Measurements from ENCODE around the gene PAK1IP1. TPM values are rescaled to one million over a fixed set of nuclear protein-coding genes. Genes with fewer than 3 reads are reported as not detected.
"Not testable (repeated sequence)": the region's sequence is repeated elsewhere in the genome, so short reads cannot be mapped to it uniquely, and the experiment has no call there.

Gene PAK1IP1
- total RNA-seq, 1 donor from 2014 or later, result 39.1 TPM

DNA sequence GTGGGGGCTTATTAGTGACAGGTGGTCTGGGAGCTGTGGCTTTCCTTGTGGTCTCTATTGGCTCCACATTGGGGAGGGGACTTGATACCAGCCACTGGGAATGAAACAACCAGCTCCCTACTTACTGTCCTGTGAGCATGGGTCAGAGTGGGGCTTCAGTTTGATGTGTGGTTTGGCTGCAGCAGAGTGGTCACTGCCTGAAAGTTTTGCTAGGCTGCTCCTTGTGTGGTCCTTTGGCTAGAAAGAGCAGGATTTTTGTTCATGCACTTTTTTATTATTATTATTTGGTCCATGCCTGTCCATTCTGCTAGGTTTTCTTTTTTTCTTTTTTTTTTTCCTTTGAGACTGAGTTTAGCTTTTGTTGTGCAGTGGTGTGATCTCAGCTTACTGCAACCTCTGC lies 45.3 kb downstream of the PAK1IP1 start:
- no peaks in the 10 kb centered on the region for H3K27me3 Mint-ChIP-seq
- H3K9me3 Mint-ChIP-seq, result no peaks in the 10 kb centered on the region
- peaks cover under 1% of the 10 kb centered on the region for H3K4me1 Mint-ChIP-seq
- peaks cover 2% of the 10 kb centered on the region for H3K36me3 Mint-ChIP-seq (ENCODE audit: low read depth)
- DNase-seq, result no peak
- H3K27ac Mint-ChIP-seq, result no peak overlapping the region
- no peak overlapping the region for H3K4me3 Mint-ChIP-seq
- intact Hi-C loops (cut with micrococcal nuclease), result loop anchor here (10.0 kb wide), 1 partner anchor 495 kb away; the partner anchor contains the start of gene NEDD9

DNA sequence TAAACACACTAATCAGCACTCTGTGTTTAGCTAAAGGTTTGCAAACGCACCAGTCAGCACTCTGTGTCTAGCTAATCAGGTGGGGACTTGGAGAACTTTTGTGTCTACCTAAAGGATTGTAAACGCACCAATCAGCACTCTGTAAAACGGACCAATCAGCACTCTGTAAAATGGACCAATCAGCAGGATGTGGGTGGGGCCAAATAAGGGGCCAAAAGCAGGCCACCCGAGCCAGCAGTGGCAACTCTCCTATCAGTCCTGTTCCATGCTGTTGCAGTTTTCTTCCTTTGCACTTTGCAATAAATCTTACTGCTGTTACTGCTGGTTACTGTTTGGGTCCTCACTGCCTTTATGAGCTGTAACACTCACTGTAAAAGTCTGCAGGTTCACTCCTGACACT lies 46.9 kb downstream of the PAK1IP1 start:
- not testable (repeated sequence) for H3K27me3 Mint-ChIP-seq; H3K4me3 Mint-ChIP-seq; DNase-seq; H3K36me3 Mint-ChIP-seq (ENCODE audit: low read depth); H3K27ac Mint-ChIP-seq; H3K9me3 Mint-ChIP-seq
- peaks cover 13% of the 10 kb centered on the region for H3K4me1 Mint-ChIP-seq
- intact Hi-C loops (cut with micrococcal nuclease), result loop anchor here (10.0 kb wide), 1 partner anchor 493 kb away; the partner anchor contains the start of gene NEDD9

DNA sequence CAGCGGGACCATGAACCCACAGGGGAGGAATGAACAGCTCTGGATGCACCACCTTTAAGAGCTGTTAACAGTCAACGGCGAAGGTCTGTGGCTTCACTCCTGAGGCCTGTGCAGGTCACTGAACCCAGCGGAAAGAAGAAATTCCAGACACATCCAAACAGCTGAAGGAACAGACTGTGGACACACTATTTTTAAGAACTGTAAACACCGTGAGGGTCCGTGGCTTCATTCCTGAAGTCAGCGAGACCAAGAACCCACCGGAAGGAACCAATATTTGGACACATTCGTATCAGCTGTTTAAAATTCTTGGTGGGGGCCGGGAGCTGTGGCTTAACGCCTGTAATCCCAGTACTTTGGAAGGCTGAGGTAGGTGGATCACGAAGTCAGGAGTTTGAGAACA lies 47.5 kb downstream of the PAK1IP1 start:
- H3K36me3 Mint-ChIP-seq (ENCODE audit: low read depth), result peaks cover 5% of the 10 kb centered on the region
- no peak for DNase-seq
- intact Hi-C loops (cut with micrococcal nuclease), result loop anchor here (10.0 kb wide), 1 partner anchor 493 kb away; the partner anchor contains the start of gene NEDD9
- H3K4me1 Mint-ChIP-seq, result peaks cover 18% of the 10 kb centered on the region
- H3K4me3 Mint-ChIP-seq, result no peak overlapping the region
- H3K27me3 Mint-ChIP-seq, result no peaks in the 10 kb centered on the region
- no peak overlapping the region for H3K27ac Mint-ChIP-seq
- H3K9me3 Mint-ChIP-seq, result no peaks in the 10 kb centered on the region

DNA sequence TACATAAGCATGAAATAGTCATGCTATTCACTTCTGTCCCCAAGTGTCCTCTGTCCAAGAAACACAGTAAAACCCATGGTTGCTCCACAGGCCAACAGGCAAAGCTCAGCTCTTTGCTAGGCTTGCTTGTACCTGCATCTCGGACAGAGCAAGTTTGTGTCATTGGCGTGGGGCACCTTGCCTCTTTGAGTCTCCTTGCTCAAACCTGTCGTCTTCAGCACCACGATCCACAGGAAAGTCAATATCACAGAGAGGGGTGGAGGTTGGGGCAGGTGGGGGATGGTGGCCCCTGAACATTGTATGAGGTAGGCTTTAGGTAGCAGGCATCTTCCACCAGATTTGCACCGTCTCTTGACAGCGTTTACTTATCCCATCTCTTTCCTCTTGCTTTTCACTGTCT lies 48.7 kb downstream of the PAK1IP1 start:
- H3K27ac Mint-ChIP-seq, result no peak overlapping the region
- H3K4me3 Mint-ChIP-seq, result no peak overlapping the region
- peaks cover 8% of the 10 kb centered on the region for H3K36me3 Mint-ChIP-seq (ENCODE audit: low read depth)
- no peaks in the 10 kb centered on the region for H3K27me3 Mint-ChIP-seq
- H3K4me1 Mint-ChIP-seq, result peaks cover 19% of the 10 kb centered on the region
- intact Hi-C loops (cut with micrococcal nuclease), result loop anchor here (10.0 kb wide), 1 partner anchor 491 kb away; the partner anchor contains the start of gene NEDD9
- DNase-seq, result no peak
- H3K9me3 Mint-ChIP-seq, result no peaks in the 10 kb centered on the region

DNA sequence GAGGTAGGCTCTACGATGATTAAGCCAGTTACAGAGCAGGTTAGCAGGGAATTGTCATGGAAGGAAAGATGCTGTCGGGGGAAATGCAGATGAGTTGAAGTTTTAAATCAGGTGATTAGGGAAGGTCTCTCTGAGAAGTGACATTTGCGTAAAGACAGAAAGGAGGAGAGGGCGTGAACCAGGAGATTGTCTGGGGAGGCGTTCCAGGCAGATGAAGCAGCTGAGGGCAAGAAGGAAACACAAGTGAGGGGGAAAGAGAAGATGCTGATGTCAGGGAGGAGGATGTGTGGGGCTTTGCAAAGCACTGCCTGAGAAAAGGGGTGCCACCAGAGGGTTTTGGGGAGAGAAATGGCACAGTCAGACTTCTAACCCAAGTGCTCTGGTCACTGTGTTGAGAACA lies 50.3 kb downstream of the PAK1IP1 start:
- no peaks in the 10 kb centered on the region for H3K27me3 Mint-ChIP-seq
- intact Hi-C loops (cut with micrococcal nuclease), result loop anchor here (5.0 to 10.0 kb wide), 2 partner anchors 218 to 490 kb away; partner anchors contain the start of gene NEDD9
- no peaks in the 10 kb centered on the region for H3K9me3 Mint-ChIP-seq
- DNase-seq, result no peak
- peaks cover 12% of the 10 kb centered on the region for H3K36me3 Mint-ChIP-seq (ENCODE audit: low read depth)
- H3K4me1 Mint-ChIP-seq, result peaks cover 34% of the 10 kb centered on the region
- no peak overlapping the region for H3K4me3 Mint-ChIP-seq
- H3K27ac Mint-ChIP-seq, result no peak overlapping the region

DNA sequence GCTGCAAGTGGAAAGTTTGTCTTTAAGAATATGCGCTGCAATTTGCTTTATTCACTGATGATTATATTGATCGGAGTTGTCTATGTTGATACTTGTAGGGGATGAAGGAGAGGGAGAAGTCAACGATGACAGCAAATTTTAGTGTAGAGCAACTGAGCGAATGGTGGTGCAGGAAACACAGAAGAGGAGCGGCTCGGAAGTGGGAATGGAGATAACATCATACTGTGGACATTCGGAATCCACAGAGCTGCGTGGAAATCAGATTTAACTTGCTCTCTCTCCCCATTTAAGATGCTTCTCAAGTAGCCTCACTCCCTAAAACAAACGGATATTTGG lies 52.1 kb downstream of the PAK1IP1 start:
- Mint-ChIP-seq H3K4me1 (peaks cover 43% of the 10 kb centered on the region), H3K27ac (peak overlapping the region; percentile 88), H3K9me3 (no peaks in the 10 kb centered on the region), H3K27me3 (no peaks in the 10 kb centered on the region), H3K4me3 (peak overlapping the region; percentile 90), H3K36me3 (ENCODE audit: low read depth) (peaks cover 27% of the 10 kb centered on the region)
- no peak for DNase-seq
- intact Hi-C loops (cut with micrococcal nuclease), result loop anchor here (1.0 to 10.0 kb wide), 5 partner anchors 24 to 488 kb away; partner anchors contain the start of genes C6orf52, MAK, NEDD9 and PAK1IP1

DNA sequence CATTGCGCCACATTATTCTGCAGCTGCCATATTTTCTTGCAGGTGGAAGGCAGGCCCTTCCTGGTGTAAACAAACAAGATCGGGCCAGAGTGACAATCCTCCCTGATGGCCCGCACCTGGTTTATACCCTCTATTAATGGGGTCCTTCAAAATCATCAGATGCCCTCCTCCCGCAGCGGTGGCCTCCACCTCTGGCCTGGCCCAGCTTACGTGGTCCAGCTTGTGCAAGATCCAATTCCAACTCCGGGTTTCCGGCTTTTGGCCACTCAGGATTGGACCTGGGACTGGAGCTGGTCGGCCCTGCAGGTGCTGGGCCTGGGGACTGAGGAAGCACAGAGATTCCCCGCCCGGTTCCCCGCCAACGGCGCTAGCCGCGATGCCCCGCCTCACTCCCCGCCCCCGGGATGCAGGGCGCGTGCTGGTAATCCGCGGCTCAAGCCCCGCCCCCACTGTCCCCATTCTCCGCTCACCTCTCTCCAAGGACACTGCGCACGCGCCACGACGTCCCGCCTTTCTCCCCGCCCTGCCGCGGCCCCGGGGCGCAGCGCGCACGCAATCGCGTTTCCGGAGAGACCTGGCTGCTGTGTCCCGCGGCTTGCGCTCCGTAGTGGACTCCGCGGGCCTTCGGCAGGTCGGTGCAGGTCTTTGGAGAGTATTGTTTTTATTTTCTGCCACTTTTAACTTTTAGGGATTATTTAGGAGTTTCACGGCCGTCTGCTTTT lies 52.6 kb downstream of the PAK1IP1 start, which contains the start of gene TMEM14B:
TMEM14B (plus strand) TSS at position 555 of the 722 bp plus-strand sequence. CDS start 1,441 bp downstream, outside the sequence.
- intact Hi-C loops (cut with micrococcal nuclease), result loop anchor here (1.0 to 10.0 kb wide), 5 partner anchors 24 to 487 kb away; partner anchors contain the start of genes C6orf52, MAK, NEDD9 and PAK1IP1
- DNase-seq, result peak; percentile 100
- Mint-ChIP-seq H3K36me3 (ENCODE audit: low read depth) (peaks cover 27% of the 10 kb centered on the region), H3K9me3 (no peaks in the 10 kb centered on the region), H3K4me3 (peak within 1 kb of the TSS; percentile 90), H3K27ac (peak within 1 kb of the TSS; percentile 88), H3K27me3 (no peaks in the 10 kb centered on the region), H3K4me1 (peaks cover 43% of the 10 kb centered on the region)

DNA sequence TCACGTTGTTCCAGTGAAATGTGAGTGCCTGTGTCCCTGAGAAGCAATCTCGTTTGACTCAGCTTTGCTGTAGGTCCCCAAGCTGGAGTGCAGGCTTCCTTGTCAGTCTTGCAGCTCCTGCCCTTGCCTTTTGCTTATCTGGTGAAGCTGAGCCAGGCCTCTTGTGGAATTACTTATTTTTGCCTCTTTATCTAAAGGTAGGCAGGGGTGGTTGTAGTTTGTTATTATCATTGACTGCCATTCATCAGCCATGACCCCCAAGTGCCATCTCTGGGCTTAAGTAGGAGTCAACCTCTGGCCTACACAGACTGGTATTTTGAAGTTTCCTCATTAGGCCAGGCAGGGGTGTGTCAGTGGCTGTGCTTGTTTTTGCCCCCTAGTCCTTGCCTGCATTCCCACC lies 55.0 kb downstream of the PAK1IP1 start:
- Mint-ChIP-seq H3K9me3 (no peaks in the 10 kb centered on the region), H3K4me3 (peak overlapping the region; percentile 90), H3K27me3 (no peaks in the 10 kb centered on the region), H3K27ac (peak overlapping the region; percentile 30), H3K4me1 (peaks cover 58% of the 10 kb centered on the region), H3K36me3 (ENCODE audit: low read depth) (peaks cover 43% of the 10 kb centered on the region)
- intact Hi-C loops (cut with micrococcal nuclease), result loop anchor here (5.0 to 10.0 kb wide), 2 partner anchors 222 to 485 kb away; partner anchors contain the start of gene NEDD9
- no peak for DNase-seq

DNA sequence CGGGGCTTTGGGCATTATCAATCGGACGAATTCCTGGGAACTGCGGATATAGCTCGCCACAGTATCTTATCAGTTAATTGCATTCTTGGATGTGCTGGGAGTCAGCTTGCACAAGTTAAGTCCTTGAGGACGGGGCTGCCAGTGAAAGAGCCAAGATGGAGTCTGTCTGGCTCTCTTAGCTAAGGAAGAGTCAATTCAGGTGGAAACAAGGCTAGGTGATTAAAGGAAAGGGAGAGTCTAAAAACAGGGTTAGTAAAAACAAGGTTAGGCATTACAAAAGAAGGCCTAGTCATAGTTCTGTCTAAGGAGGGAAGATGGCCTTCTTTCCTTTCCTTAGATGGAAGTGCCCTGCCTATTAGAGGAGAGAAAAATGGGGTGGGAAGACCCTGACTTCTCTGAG lies 55.8 kb downstream of the PAK1IP1 start:
- intact Hi-C loops (cut with micrococcal nuclease), result not testable (repeated sequence)
- peaks cover 58% of the 10 kb centered on the region for H3K4me1 Mint-ChIP-seq

DNA sequence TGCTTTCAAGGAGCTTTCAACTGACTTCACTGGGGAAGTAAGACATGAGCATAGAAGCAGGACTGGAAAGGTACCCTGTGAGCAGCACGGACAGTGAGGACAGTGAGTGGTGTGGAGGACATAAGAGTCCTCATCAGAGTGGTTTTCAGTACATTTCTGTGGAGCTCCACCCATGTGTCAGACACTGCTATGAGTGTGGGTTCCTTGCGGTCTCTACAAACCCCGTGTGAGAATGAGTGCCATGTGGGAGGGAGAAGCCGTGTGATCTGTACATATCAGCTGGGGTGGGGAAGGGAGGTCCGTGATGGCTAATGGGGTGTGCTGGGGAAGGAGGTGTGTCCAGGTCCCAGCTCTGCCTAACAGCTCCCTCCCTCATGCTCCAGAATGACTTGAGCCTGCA lies 57.0 kb downstream of the PAK1IP1 start:
- H3K9me3 Mint-ChIP-seq; H3K27ac Mint-ChIP-seq; H3K4me3 Mint-ChIP-seq; intact Hi-C loops (cut with micrococcal nuclease); H3K27me3 Mint-ChIP-seq; DNase-seq: not testable (repeated sequence)
- H3K4me1 Mint-ChIP-seq, result peaks cover 53% of the 10 kb centered on the region
- H3K36me3 Mint-ChIP-seq (ENCODE audit: low read depth), result peaks cover 57% of the 10 kb centered on the region

More for the DNA sequence above, 55.8 kb downstream of the PAK1IP1 start:
- H3K36me3 Mint-ChIP-seq (ENCODE audit: low read depth), result peaks cover 48% of the 10 kb centered on the region
- not testable (repeated sequence) for H3K4me3 Mint-ChIP-seq, DNase-seq, H3K27ac Mint-ChIP-seq, H3K27me3 Mint-ChIP-seq, H3K9me3 Mint-ChIP-seq

DNA sequence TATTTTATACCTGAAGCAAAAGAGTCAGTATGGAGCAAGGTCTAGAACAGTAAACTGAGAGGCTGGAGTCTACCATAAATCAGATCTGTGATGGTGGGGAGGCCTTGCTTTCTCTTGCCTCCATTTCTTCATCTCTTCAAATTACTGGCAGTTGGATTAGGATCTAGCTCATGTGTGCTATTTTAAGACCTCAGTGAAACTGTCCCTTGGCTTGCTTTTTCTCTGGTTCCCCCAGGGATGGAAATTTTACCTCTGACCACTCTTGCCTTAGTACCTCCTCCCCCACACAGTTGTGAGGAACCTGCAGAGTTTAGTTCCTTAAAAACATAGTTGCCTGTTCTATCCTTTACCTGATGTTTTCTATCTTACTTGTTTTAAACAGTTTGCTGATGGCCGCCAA lies 61.3 kb downstream of the PAK1IP1 start:
- peaks cover 36% of the 10 kb centered on the region for H3K4me1 Mint-ChIP-seq
- H3K27ac Mint-ChIP-seq, result peak overlapping the region; percentile 3
- intact Hi-C loops (cut with micrococcal nuclease), result no loop called here
- H3K27me3 Mint-ChIP-seq, result no peaks in the 10 kb centered on the region
- H3K4me3 Mint-ChIP-seq, result no peak overlapping the region
- no peak for DNase-seq
- H3K36me3 Mint-ChIP-seq (ENCODE audit: low read depth), result peaks cover 64% of the 10 kb centered on the region
- peaks cover 4% of the 10 kb centered on the region for H3K9me3 Mint-ChIP-seq

Other genes starting within 250 kb of the PAK1IP1 start
- 1.9 and 2.5 TPM in 2 replicates for gene GCNT2, start 173.6 kb upstream of the PAK1IP1 start, total RNA-seq
- gene C6orf52, start 356 bp upstream of the PAK1IP1 start, total RNA-seq, result 2.2 and 3.0 TPM in 2 replicates
- 65.0 and 67.7 TPM in 2 replicates for gene TMEM14C, start 28.1 kb downstream of the PAK1IP1 start, total RNA-seq
- gene TMEM14B, start 52.8 kb downstream of the PAK1IP1 start, total RNA-seq, result 94.0 and 98.0 TPM in 2 replicates
- 0.47 and 0.58 TPM in 2 replicates for gene MAK, start 143.6 kb downstream of the PAK1IP1 start, total RNA-seq
- gene GCM2, start 187.1 kb downstream of the PAK1IP1 start, total RNA-seq, result not detected in 2 replicates
- gene SYCP2L, start 192.1 kb downstream of the PAK1IP1 start, total RNA-seq, result not detected in 2 replicates